Effector CD8-positive, alpha-beta T cell (primary cell): Measurements from ENCODE around the gene RARB.

Experiments
- DNase-seq: peaks from one replicate; lab custom pipeline; 2025; lab: John Stamatoyannopoulos, UW

The RARB gene

GRCh38 chr3:25423780-25424588, 4.1 kb upstream of the RARB start:
- DNase-seq: no peak

GRCh38 chr3:25424614-25425013, 3.4 kb upstream of the RARB start:
- no peak for DNase-seq

GRCh38 chr3:25426408-25426807, 1.7 kb upstream of the RARB start:
- DNase-seq: no peak

GRCh38 chr3:25427155-25427554, 908 bp upstream of the RARB start:
- DNase-seq: no peak

- DNase-seq: no peak
These were observed 511 bp upstream of the RARB start for GRCh38 chr3:25427563-25427941.

GRCh38 chr3:25428789-25429335, 799 bp downstream of the RARB start:
- DNase-seq: no peak

- DNase-seq: no peak
These were observed 1.6 kb downstream of the RARB start for GRCh38 chr3:25429361-25430286.

- no peak for DNase-seq
These were observed 2.3 kb downstream of the RARB start for GRCh38 chr3:25430287-25430934.

- no peak for DNase-seq
These were observed 3.1 kb downstream of the RARB start for GRCh38 chr3:25430935-25431770.

GRCh38 chr3:25432176-25432720, 4.2 kb downstream of the RARB start:
- no peak for DNase-seq

- DNase-seq: no peak
These were observed 5.0 kb downstream of the RARB start for GRCh38 chr3:25433106-25433505.

GRCh38 chr3:25433868-25434267, 5.8 kb downstream of the RARB start:
- DNase-seq: no peak

- no peak for DNase-seq
These were observed 9.9 kb downstream of the RARB start for GRCh38 chr3:25437953-25438352.

- DNase-seq: no peak
These were observed 10.9 kb downstream of the RARB start for GRCh38 chr3:25438791-25439555.

GRCh38 chr3:25441234-25441856, 13.3 kb downstream of the RARB start:
- no peak for DNase-seq

- no peak for DNase-seq
These were observed 14.4 kb downstream of the RARB start for GRCh38 chr3:25442486-25442885.

GRCh38 chr3:25444273-25444672, 16.2 kb downstream of the RARB start:
- no peak for DNase-seq

GRCh38 chr3:25445731-25446130, 17.7 kb downstream of the RARB start:
- no peak for DNase-seq

- DNase-seq: no peak
These were observed 19.2 kb downstream of the RARB start for GRCh38 chr3:25447285-25447684.

- DNase-seq: no peak
These were observed 19.9 kb downstream of the RARB start for GRCh38 chr3:25447925-25448324.
